Neural cell (in vitro differentiated cells): Measurements from ENCODE around the gene CTCF. TPM values are rescaled to one million over a fixed set of nuclear protein-coding genes. Genes with fewer than 3 reads are reported as not detected.

ENCODE experiments used
- H2AFZ ChIP-seq: fragments of 200-600, 300-800 bp; sonication (generic), shearing (Covaris generic); 2 replicates; pipeline ENCODE4 v1.6.0; 2014; ENCODE audit warnings: low read depth, mild to moderate bottlenecking, antibody characterized with exemption, low read length, moderate library complexity
- H3F3A ChIP-seq: fragments of 200-600 bp; shearing (Covaris generic); 2 replicates; pipeline ENCODE4 v1.6.1; 2016; ENCODE audit warnings: mild to moderate bottlenecking, moderate library complexity, mixed read lengths, antibody characterized with exemption, low read length; ENCODE audit not compliant: insufficient read depth, poor library complexity, severe bottlenecking
- H3K27ac ChIP-seq: fragments of 200-600, 300-800 bp; sonication (generic), shearing (Covaris generic); 2 replicates; pipeline ENCODE4 v1.5.1; 2014; ENCODE audit warnings: mild to moderate bottlenecking, low read length, moderate library complexity
- H3K27me3 ChIP-seq: fragments of 300-800, 200-600 bp; sonication (generic), shearing (Covaris generic); 2 replicates; pipeline ENCODE4 v1.6.0; 2014; ENCODE audit warnings: mild to moderate bottlenecking, low read depth, low read length, moderate library complexity; ENCODE audit not compliant: insufficient read depth
- H3K36me3 ChIP-seq: fragments of 300-800, 200-600 bp; sonication (generic), shearing (Covaris generic); 2 replicates; pipeline ENCODE4 v1.5.1; 2014; ENCODE audit warnings: mild to moderate bottlenecking, antibody characterized with exemption, low read length, moderate library complexity; ENCODE audit not compliant: insufficient read depth
- H3K4me2 ChIP-seq: fragments of 300-800, 200-600 bp; sonication (generic), shearing (Covaris generic); 2 replicates; pipeline ENCODE4 v1.6.0; 2014; ENCODE audit warnings: mild to moderate bottlenecking, low read length
- H3K4me3 ChIP-seq: fragments of 300-800, 200-600 bp; sonication (generic), shearing (Covaris generic); 2 replicates; pipeline ENCODE4 v1.5.1; 2014; ENCODE audit warnings: mild to moderate bottlenecking, low read length, moderate library complexity
- H3K79me2 ChIP-seq: fragments of 200-600 bp; shearing (Covaris generic); replicated peaks from 2 replicates; pipeline ENCODE4 v1.6.0; 2014; ENCODE audit warnings: mild to moderate bottlenecking, low read length, moderate library complexity; ENCODE audit not compliant: insufficient read depth
- H3K9ac ChIP-seq: fragments of 300-800, 200-600 bp; sonication (generic), shearing (Covaris generic); 2 replicates; pipeline ENCODE4 v1.6.1; 2016; ENCODE audit warnings: mild to moderate bottlenecking, low read length, mixed read lengths
- H3K9me2 ChIP-seq: fragments of 200-600 bp; shearing (Covaris generic); 2 replicates; pipeline ENCODE4 v1.6.1; 2016; ENCODE audit warnings: mild to moderate bottlenecking, low read length, mixed read lengths; ENCODE audit not compliant: insufficient read depth
- H3K9me3 ChIP-seq: fragments of 200-600, 300-800 bp; sonication (generic), shearing (Covaris generic); 2 replicates; pipeline ENCODE4 v1.6.1; 2016; ENCODE audit warnings: mild to moderate bottlenecking, mixed run types, low read length, moderate library complexity, mixed read lengths
- H4K20me1 ChIP-seq: fragments of 200-600 bp; shearing (Covaris generic); 2 replicates; pipeline ENCODE4 v1.6.1; 2016; ENCODE audit warnings: mild to moderate bottlenecking, mixed run types; ENCODE audit not compliant: insufficient read depth
- EP300 ChIP-seq: fragments of 450-650 bp; conservative IDR thresholded peaks from 2 replicates; pipeline ENCODE4 v1.6.1; 2014; ENCODE audit warnings: antibody characterized with exemption, mild to moderate bottlenecking, moderate library complexity; ENCODE audit not compliant: poor library complexity, severe bottlenecking
- EZH2 ChIP-seq: fragments of 200-600, 300-800 bp; shearing (Covaris generic), sonication (generic); IDR thresholded peaks from 2 replicates; pipeline ENCODE4 v1.6.1; 2014; ENCODE audit warnings: antibody characterized with exemption, low read length, borderline replicate concordance, mild to moderate bottlenecking; ENCODE audit not compliant: insufficient read depth, poor library complexity, severe bottlenecking
- MXI1 ChIP-seq: fragments of 450-650 bp; conservative IDR thresholded peaks from 2 replicates; pipeline ENCODE4 v1.6.1; 2014; ENCODE audit warnings: antibody characterized with exemption, mild to moderate bottlenecking; ENCODE audit not compliant: poor library complexity, severe bottlenecking
- POLR2AphosphoS5 ChIP-seq: IDR thresholded peaks from 2 replicates; pipeline ENCODE4 v1.6.1; 2012
- RAD21 ChIP-seq: fragments of 450-650 bp; conservative IDR thresholded peaks from 2 replicates; pipeline ENCODE4 v1.6.1; 2014; ENCODE audit warnings: antibody characterized with exemption, mild to moderate bottlenecking, moderate library complexity
- REST ChIP-seq: IDR thresholded peaks from 2 replicates; pipeline ENCODE4 v1.6.1; 2012; ENCODE audit warnings: borderline replicate concordance
- SMC3 ChIP-seq: fragments of 450-650 bp; conservative IDR thresholded peaks from 2 replicates; pipeline ENCODE4 v1.6.1; 2014; ENCODE audit warnings: antibody characterized with exemption, mild to moderate bottlenecking, moderate library complexity; ENCODE audit not compliant: poor library complexity
- TAF1 ChIP-seq: IDR thresholded peaks from 2 replicates; pipeline ENCODE4 v1.6.1; 2012; ENCODE audit warnings: low read depth
- polyA plus RNA-seq: library from polyadenylated mRNA; depleted of rRNA; stranded (reverse); fragments of >200 nt; gene quantifications from 2 replicates; pipeline ENCODE4 v1.2.3, GENCODE V29; 2014
- TF ChIP-seq, protein P1 (sequence below): fragments of 450-650 bp; IDR thresholded peaks from 2 replicates; pipeline ENCODE4 v1.5.1; 2014; ENCODE audit warnings: antibody characterized with exemption, mild to moderate bottlenecking, moderate library complexity; ENCODE audit not compliant: poor library complexity, severe bottlenecking

The CTCF gene
- polyA plus RNA-seq, 1 donor from 2014 or later, result 42.8 TPM

DNA sequence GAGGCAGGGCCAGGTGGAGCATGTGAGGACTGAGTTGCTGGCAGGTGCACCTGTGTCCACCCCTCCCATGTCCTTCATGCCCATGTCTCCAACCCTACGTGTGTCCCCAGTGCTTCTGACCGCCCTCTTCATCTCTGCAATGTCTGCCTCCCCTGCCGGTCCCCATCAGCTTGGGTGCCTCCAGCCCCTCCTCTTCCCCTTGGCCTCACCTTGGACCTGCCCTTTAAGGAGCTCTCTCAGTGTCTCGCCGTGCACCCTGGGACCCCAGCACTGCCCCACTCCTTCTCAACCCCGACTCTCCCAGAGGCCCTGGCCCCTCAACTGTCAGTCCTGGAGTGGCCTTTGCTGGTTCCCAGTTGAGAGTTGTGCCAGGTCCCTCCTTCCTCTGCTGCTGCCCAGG lies 18.7 kb upstream of the CTCF start:
- H3K9me2 ChIP-seq, result no peaks in the 10 kb centered on the region
- H3K4me2 ChIP-seq, result no peak overlapping the region
- no peak for TF ChIP-seq SMC3
- no peak for TF ChIP-seq EZH2
- TF ChIP-seq EP300, result no peak
- no peak for TF ChIP-seq RAD21
- TF ChIP-seq TAF1, result no peak
- no peak overlapping the region for H3K27ac ChIP-seq
- no peaks in the 10 kb centered on the region for H3K79me2 ChIP-seq
- no peak overlapping the region for H3K9ac ChIP-seq
- no peak overlapping the region for H3K4me3 ChIP-seq
- peaks cover 3% of the 10 kb centered on the region for H4K20me1 ChIP-seq
- H3K9me3 ChIP-seq, result no peaks in the 10 kb centered on the region
- H3K36me3 ChIP-seq, result peaks cover 6% of the 10 kb centered on the region
- no peaks in the 10 kb centered on the region for H3F3A ChIP-seq
- no peaks in the 10 kb centered on the region for H3K27me3 ChIP-seq
- H2AFZ ChIP-seq, result no peak overlapping the region

- Histone ChIP-seq H3K9ac (no peak overlapping the region), H3K27me3 (no peaks in the 10 kb centered on the region), H3K4me2 (no peak overlapping the region), H3K9me2 (no peaks in the 10 kb centered on the region), H3K79me2 (no peaks in the 10 kb centered on the region), H3K4me3 (no peak overlapping the region), H3K27ac (no peak overlapping the region), H4K20me1 (no peaks in the 10 kb centered on the region), H3F3A (no peaks in the 10 kb centered on the region), H3K36me3 (peaks cover 6% of the 10 kb centered on the region), H2AFZ (no peak overlapping the region), H3K9me3 (no peaks in the 10 kb centered on the region)
- no peak for TF ChIP-seq EP300
- no peak for TF ChIP-seq REST
- no peak for TF ChIP-seq SMC3
- TF ChIP-seq MXI1, result no peak
- TF ChIP-seq RAD21, result no peak
- TF ChIP-seq TAF1, result no peak
- TF ChIP-seq EZH2, result no peak
- TF ChIP-seq, protein P1, sequence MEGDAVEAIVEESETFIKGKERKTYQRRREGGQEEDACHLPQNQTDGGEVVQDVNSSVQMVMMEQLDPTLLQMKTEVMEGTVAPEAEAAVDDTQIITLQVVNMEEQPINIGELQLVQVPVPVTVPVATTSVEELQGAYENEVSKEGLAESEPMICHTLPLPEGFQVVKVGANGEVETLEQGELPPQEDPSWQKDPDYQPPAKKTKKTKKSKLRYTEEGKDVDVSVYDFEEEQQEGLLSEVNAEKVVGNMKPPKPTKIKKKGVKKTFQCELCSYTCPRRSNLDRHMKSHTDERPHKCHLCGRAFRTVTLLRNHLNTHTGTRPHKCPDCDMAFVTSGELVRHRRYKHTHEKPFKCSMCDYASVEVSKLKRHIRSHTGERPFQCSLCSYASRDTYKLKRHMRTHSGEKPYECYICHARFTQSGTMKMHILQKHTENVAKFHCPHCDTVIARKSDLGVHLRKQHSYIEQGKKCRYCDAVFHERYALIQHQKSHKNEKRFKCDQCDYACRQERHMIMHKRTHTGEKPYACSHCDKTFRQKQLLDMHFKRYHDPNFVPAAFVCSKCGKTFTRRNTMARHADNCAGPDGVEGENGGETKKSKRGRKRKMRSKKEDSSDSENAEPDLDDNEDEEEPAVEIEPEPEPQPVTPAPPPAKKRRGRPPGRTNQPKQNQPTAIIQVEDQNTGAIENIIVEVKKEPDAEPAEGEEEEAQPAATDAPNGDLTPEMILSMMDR, result no peak
- no peak for TF ChIP-seq POLR2AphosphoS5
Observed at GRCh38 chr16:67544329-67544841, 17.9 kb upstream of the CTCF start.
